Smooth muscle cell of the coronary artery (primary cell): ENCODE measurements around the gene CLEC4E. TPM values are rescaled to one million over a fixed set of nuclear protein-coding genes. Genes with fewer than 3 reads are reported as not detected.

Experiments
- total RNA-seq: library from RNA; depleted of rRNA; stranded (reverse); fragments of >200 nt; gene quantifications from 2 replicates; pipeline ENCODE4 v1.2.3, GENCODE V29; 2014; ENCODE audit warnings: low replicate concordance

CLEC4E gene
- total RNA-seq: not detected in 2 replicates

GRCh38 chr12:8540831-8541230 is at the start of gene CLEC4E:
TSS of gene CLEC4E (minus strand) at chr12:8540905. CDS start at chr12:8540797, 108 bp downstream.

GRCh38 chr12:8513256-8513655 is 27.4 kb downstream of the CLEC4E start, which contains the start of gene CLEC4D:
TSS of gene CLEC4D (plus strand) at chr12:8513503. CDS start at chr12:8513733, 230 bp downstream.

Other genes starting within 250 kb of the CLEC4E start
- gene CLEC6A, start 84.9 kb downstream of the CLEC4E start, total RNA-seq: not detected in 2 replicates
- not detected in 2 replicates for gene CLEC4D, start 27.4 kb downstream of the CLEC4E start, total RNA-seq
- 0.08 TPM in 1 of 2 replicates, not detected in the other for gene AICDA, start 72.0 kb upstream of the CLEC4E start, total RNA-seq
- 124 and 415 TPM in 2 replicates for gene MFAP5, start 121.9 kb upstream of the CLEC4E start, total RNA-seq
- 25.0 and 35.6 TPM in 2 replicates for gene RIMKLB, start 157.1 kb upstream of the CLEC4E start, total RNA-seq